GM21529 (cell line): ENCODE data around the gene MDN1.
A peak's percentile ranks its signal among the peaks of the same experiment; 100 is the strongest.
"Not testable (repeated sequence)": the region's sequence is repeated elsewhere in the genome, so short reads cannot be mapped to it uniquely, and the experiment has no call there.

Source experiments
- ATAC-seq: cut with Tn5 transposase; IDR thresholded peaks from one replicate; pipeline ENCODE4 v1.9.1; 2021; ENCODE audit not compliant: unreplicated experiment

The MDN1 gene

GRCh38 chr6:89819336-89820130 lies at the start of gene MDN1:
Gene MDN1, minus strand, starts transcription at chr6:89819794. Its CDS starts 187 bp downstream, at chr6:89819607.
- ATAC-seq, result peak; percentile 96

GRCh38 chr6:89866024-89866678 lies 46.6 kb upstream of the MDN1 start:
- ATAC-seq, result no peak

GRCh38 chr6:89862698-89863097 lies 43.1 kb upstream of the MDN1 start:
- peak; percentile 2 for ATAC-seq

GRCh38 chr6:89862273-89862672 lies 42.7 kb upstream of the MDN1 start:
- ATAC-seq, result peak; percentile 74

GRCh38 chr6:89859744-89860143 lies 40.1 kb upstream of the MDN1 start:
- ATAC-seq, result peak; percentile 65

GRCh38 chr6:89858041-89858440 lies 38.4 kb upstream of the MDN1 start:
- no peak for ATAC-seq

GRCh38 chr6:89853068-89853467 lies 33.5 kb upstream of the MDN1 start:
- no peak for ATAC-seq

GRCh38 chr6:89847513-89847912 lies 27.9 kb upstream of the MDN1 start:
- not testable (repeated sequence) for ATAC-seq

GRCh38 chr6:89843070-89843469 lies 23.5 kb upstream of the MDN1 start:
- no peak for ATAC-seq

GRCh38 chr6:89842228-89842627 lies 22.6 kb upstream of the MDN1 start:
- no peak for ATAC-seq

GRCh38 chr6:89840538-89840937 lies 20.9 kb upstream of the MDN1 start:
- no peak for ATAC-seq

GRCh38 chr6:89836639-89837222 lies 17.1 kb upstream of the MDN1 start:
- no peak for ATAC-seq

GRCh38 chr6:89834884-89835792 lies 15.5 kb upstream of the MDN1 start:
- peak; percentile 95 for ATAC-seq

GRCh38 chr6:89830170-89830809 lies 10.7 kb upstream of the MDN1 start:
- no peak for ATAC-seq

GRCh38 chr6:89829472-89830169 lies 10.0 kb upstream of the MDN1 start, which contains the start of gene CASP8AP2:
Gene CASP8AP2, plus strand, starts transcription at chr6:89829880.
- ATAC-seq, result peak; percentile 97

- ATAC-seq, result peak; percentile 36
These were observed 9.4 kb upstream of the MDN1 start for GRCh38 chr6:89828988-89829471.

GRCh38 chr6:89828475-89828987 lies 8.9 kb upstream of the MDN1 start:
- ATAC-seq, result not testable (repeated sequence)

- no peak for ATAC-seq
These were observed 6.5 kb upstream of the MDN1 start for GRCh38 chr6:89826029-89826528.

GRCh38 chr6:89818977-89819335 lies 638 bp downstream of the MDN1 start:
- ATAC-seq, result peak; percentile 32
